ENCODE results near the gene ST3GAL5.

Gene ST3GAL5

GRCh38 chr2:85925216-85925671 is 36.5 kb upstream of the ST3GAL5 start:
- Mint-ChIP-seq H3K4me1 (ENCODE audit: low read depth) (peaks cover 19% of the 10 kb centered on the region), H3K27me3 (no peaks in the 10 kb centered on the region), H3K27ac (no peak overlapping the region), H3K4me3 (no peak overlapping the region), H3K9me3 (peaks cover 2% of the 10 kb centered on the region), H3K36me3 (ENCODE audit: low read depth) (no peaks in the 10 kb centered on the region)

GRCh38 chr2:85924522-85924921 is 35.7 kb upstream of the ST3GAL5 start:
- Mint-ChIP-seq H3K27ac (no peak overlapping the region), H3K27me3 (no peaks in the 10 kb centered on the region), H3K36me3 (ENCODE audit: low read depth) (no peaks in the 10 kb centered on the region), H3K9me3 (peaks cover 2% of the 10 kb centered on the region), H3K4me1 (ENCODE audit: low read depth) (peaks cover 19% of the 10 kb centered on the region), H3K4me3 (no peak overlapping the region)

- Mint-ChIP-seq H3K27ac (no peak overlapping the region), H3K36me3 (ENCODE audit: low read depth) (no peaks in the 10 kb centered on the region), H3K9me3 (no peaks in the 10 kb centered on the region), H3K4me1 (ENCODE audit: low read depth) (peaks cover 7% of the 10 kb centered on the region), H3K4me3 (no peak overlapping the region), H3K27me3 (no peaks in the 10 kb centered on the region)
Observed at GRCh38 chr2:85922199-85922598, 33.4 kb upstream of the ST3GAL5 start.

- H3K4me1 Mint-ChIP-seq (ENCODE audit: low read depth), result peaks cover 7% of the 10 kb centered on the region
- H3K27ac Mint-ChIP-seq, result no peak overlapping the region
- H3K27me3 Mint-ChIP-seq, result no peaks in the 10 kb centered on the region
- no peaks in the 10 kb centered on the region for H3K36me3 Mint-ChIP-seq (ENCODE audit: low read depth)
- H3K9me3 Mint-ChIP-seq, result no peaks in the 10 kb centered on the region
- no peak overlapping the region for H3K4me3 Mint-ChIP-seq
Observed at GRCh38 chr2:85921659-85922058, 32.9 kb upstream of the ST3GAL5 start.

GRCh38 chr2:85920810-85921545 is 32.2 kb upstream of the ST3GAL5 start:
- Mint-ChIP-seq H3K36me3 (ENCODE audit: low read depth) (no peaks in the 10 kb centered on the region), H3K27me3 (no peaks in the 10 kb centered on the region), H3K27ac (no peak overlapping the region), H3K9me3 (no peaks in the 10 kb centered on the region), H3K4me1 (ENCODE audit: low read depth) (peaks cover 7% of the 10 kb centered on the region), H3K4me3 (no peak overlapping the region)

GRCh38 chr2:85917887-85918795 is 29.4 kb upstream of the ST3GAL5 start:
- H3K27ac Mint-ChIP-seq, result no peak overlapping the region
- H3K27me3 Mint-ChIP-seq, result no peaks in the 10 kb centered on the region
- H3K4me1 Mint-ChIP-seq (ENCODE audit: low read depth), result no peaks in the 10 kb centered on the region
- no peaks in the 10 kb centered on the region for H3K9me3 Mint-ChIP-seq
- no peaks in the 10 kb centered on the region for H3K36me3 Mint-ChIP-seq (ENCODE audit: low read depth)
- no peak overlapping the region for H3K4me3 Mint-ChIP-seq

GRCh38 chr2:85915606-85916303 is 27.0 kb upstream of the ST3GAL5 start:
- no peaks in the 10 kb centered on the region for H3K9me3 Mint-ChIP-seq
- H3K36me3 Mint-ChIP-seq (ENCODE audit: low read depth), result no peaks in the 10 kb centered on the region
- H3K27ac Mint-ChIP-seq, result no peak overlapping the region
- H3K4me3 Mint-ChIP-seq, result no peak overlapping the region
- no peaks in the 10 kb centered on the region for H3K27me3 Mint-ChIP-seq
- no peaks in the 10 kb centered on the region for H3K4me1 Mint-ChIP-seq (ENCODE audit: low read depth)

- Mint-ChIP-seq H3K4me3 (no peak overlapping the region), H3K4me1 (ENCODE audit: low read depth) (no peaks in the 10 kb centered on the region)
Observed at GRCh38 chr2:85914922-85915321, 26.1 kb upstream of the ST3GAL5 start.

GRCh38 chr2:85913884-85914881 is 25.4 kb upstream of the ST3GAL5 start:
- H3K9me3 Mint-ChIP-seq, result no peaks in the 10 kb centered on the region

More at GRCh38 chr2:85914922-85915321, 26.1 kb upstream of the ST3GAL5 start:
- Mint-ChIP-seq H3K27ac (no peak overlapping the region), H3K36me3 (ENCODE audit: low read depth) (no peaks in the 10 kb centered on the region), H3K9me3 (no peaks in the 10 kb centered on the region), H3K27me3 (no peaks in the 10 kb centered on the region)

GRCh38 chr2:85911814-85912692 is 23.3 kb upstream of the ST3GAL5 start:
- Mint-ChIP-seq H3K9me3 (no peaks in the 10 kb centered on the region), H3K27me3 (no peaks in the 10 kb centered on the region), H3K4me1 (ENCODE audit: low read depth) (no peaks in the 10 kb centered on the region), H3K4me3 (no peak overlapping the region), H3K27ac (no peak overlapping the region), H3K36me3 (ENCODE audit: low read depth) (no peaks in the 10 kb centered on the region)

More at GRCh38 chr2:85913884-85914881, 25.4 kb upstream of the ST3GAL5 start:
- H3K27me3 Mint-ChIP-seq, result no peaks in the 10 kb centered on the region
- no peak overlapping the region for H3K27ac Mint-ChIP-seq
- H3K4me1 Mint-ChIP-seq (ENCODE audit: low read depth), result no peaks in the 10 kb centered on the region
- H3K36me3 Mint-ChIP-seq (ENCODE audit: low read depth), result no peaks in the 10 kb centered on the region
- H3K4me3 Mint-ChIP-seq, result no peak overlapping the region

GRCh38 chr2:85911097-85911496 is 22.3 kb upstream of the ST3GAL5 start:
- H3K27me3 Mint-ChIP-seq, result no peaks in the 10 kb centered on the region
- H3K4me3 Mint-ChIP-seq, result no peak overlapping the region
- H3K27ac Mint-ChIP-seq, result no peak overlapping the region
- no peaks in the 10 kb centered on the region for H3K36me3 Mint-ChIP-seq (ENCODE audit: low read depth)
- no peaks in the 10 kb centered on the region for H3K9me3 Mint-ChIP-seq
- H3K4me1 Mint-ChIP-seq (ENCODE audit: low read depth), result no peaks in the 10 kb centered on the region

- Mint-ChIP-seq H3K27me3 (no peaks in the 10 kb centered on the region), H3K27ac (no peak overlapping the region), H3K4me3 (no peak overlapping the region), H3K9me3 (no peaks in the 10 kb centered on the region), H3K4me1 (ENCODE audit: low read depth) (no peaks in the 10 kb centered on the region), H3K36me3 (ENCODE audit: low read depth) (no peaks in the 10 kb centered on the region)
Observed at GRCh38 chr2:85909005-85909404, 20.2 kb upstream of the ST3GAL5 start.

- H3K9me3 Mint-ChIP-seq, result no peaks in the 10 kb centered on the region
- H3K4me1 Mint-ChIP-seq (ENCODE audit: low read depth), result no peaks in the 10 kb centered on the region
- no peaks in the 10 kb centered on the region for H3K27me3 Mint-ChIP-seq
- no peak overlapping the region for H3K27ac Mint-ChIP-seq
- no peak overlapping the region for H3K4me3 Mint-ChIP-seq
- H3K36me3 Mint-ChIP-seq (ENCODE audit: low read depth), result no peaks in the 10 kb centered on the region
Observed at GRCh38 chr2:85908506-85908905, 19.7 kb upstream of the ST3GAL5 start.
